AG10803 (cell line): ENCODE results near the gene ZBTB40.
A peak's percentile ranks its signal among the peaks of the same experiment; 100 is the strongest.

ENCODE experiments used
- DNase-seq: peaks from one replicate; pipeline ENCODE4 v3.0.0; 2010; ENCODE audit warnings: low read depth
- H3K4me3 ChIP-seq: 2 replicates; pipeline ENCODE4 v1.5.1; 2011; ENCODE audit warnings: mild to moderate bottlenecking, low read length, control low read depth
- CTCF ChIP-seq: conservative IDR thresholded peaks from 2 replicates; pipeline ENCODE4 v1.5.1; 2011; ENCODE audit warnings: mild to moderate bottlenecking, low read length, control low read depth, inconsistent platforms

ZBTB40 gene

GRCh38 chr1:22524481-22524880 lies 72.8 kb downstream of the ZBTB40 start:
- TF ChIP-seq CTCF, result no peak
- no peak for DNase-seq

GRCh38 chr1:22525211-22525610 lies 73.6 kb downstream of the ZBTB40 start:
- no peak for TF ChIP-seq CTCF
- no peak overlapping the region for H3K4me3 ChIP-seq
- no peak for DNase-seq

More at GRCh38 chr1:22524481-22524880, 72.8 kb downstream of the ZBTB40 start:
- H3K4me3 ChIP-seq, result no peak overlapping the region

- no peak overlapping the region for H3K4me3 ChIP-seq
- no peak for DNase-seq
- no peak for TF ChIP-seq CTCF
These were observed 74.0 kb downstream of the ZBTB40 start for GRCh38 chr1:22525646-22526045.

GRCh38 chr1:22526098-22526497 lies 74.4 kb downstream of the ZBTB40 start:
- H3K4me3 ChIP-seq, result no peak overlapping the region
- DNase-seq, result no peak
- TF ChIP-seq CTCF, result no peak

- no peak for DNase-seq
These were observed 75.0 kb downstream of the ZBTB40 start for GRCh38 chr1:22526677-22527076.

GRCh38 chr1:22527122-22527521 lies 75.5 kb downstream of the ZBTB40 start:
- H3K4me3 ChIP-seq, result no peak overlapping the region
- no peak for DNase-seq
- no peak for TF ChIP-seq CTCF

More at GRCh38 chr1:22526677-22527076, 75.0 kb downstream of the ZBTB40 start:
- H3K4me3 ChIP-seq, result no peak overlapping the region
- no peak for TF ChIP-seq CTCF

GRCh38 chr1:22527555-22528296 lies 76.1 kb downstream of the ZBTB40 start:
- no peak overlapping the region for H3K4me3 ChIP-seq
- peak; percentile 20 for TF ChIP-seq CTCF
- DNase-seq, result no peak
